BLaER1 treated with 17β-estradiol and CSF1 and Interleukin-3, amounts not matched to agents 10 nM and 100 nM (cell line): Measurements from ENCODE around the gene NR1D2.
A peak's percentile ranks its signal among the peaks of the same experiment; 100 is the strongest.

Experiments
- H3K27ac ChIP-seq, 11 experiments: shearing (Covaris generic); formaldehyde crosslinking; 2 replicates each; pipeline ENCODE4 v1.8.1; 2022
- H3K27me3 ChIP-seq, 11 experiments: shearing (Covaris generic); formaldehyde crosslinking; 2 replicates each; pipeline ENCODE4 v1.8.1; 2022
- H3K36me3 ChIP-seq, 11 experiments: shearing (Covaris generic); formaldehyde crosslinking; 2 replicates each; pipeline ENCODE4 v1.8.1; 2022
- H3K4me1 ChIP-seq, 10 experiments: shearing (Covaris generic); formaldehyde crosslinking; 2 replicates each; pipeline ENCODE4 v1.8.1; 2022
- H3K4me2 ChIP-seq, 11 experiments: shearing (Covaris generic); formaldehyde crosslinking; 2 replicates each; pipeline ENCODE4 v1.8.1; 2022
- H3K4me3 ChIP-seq, 10 experiments: shearing (Covaris generic); formaldehyde crosslinking; 2 replicates each; pipeline ENCODE4 v1.8.1; 2022
- H3K9ac ChIP-seq, 11 experiments: shearing (Covaris generic); formaldehyde crosslinking; 2 replicates each; pipeline ENCODE4 v1.8.1; 2022
- H3K9me3 ChIP-seq, 11 experiments: shearing (Covaris generic); formaldehyde crosslinking; replicated peaks in 1 of 11; 2 replicates each; pipeline ENCODE4 v1.8.1; 2022
- H4K20me1 ChIP-seq, 11 experiments: shearing (Covaris generic); formaldehyde crosslinking; 2 replicates each; pipeline ENCODE4 v1.8.1; 2022
- Cebpa-rat ChIP-seq, 11 experiments: shearing (Covaris generic); IDR thresholded peaks; 2 replicates each; pipeline ENCODE4 v1.8.1; 2022

NR1D2 gene

DNA sequence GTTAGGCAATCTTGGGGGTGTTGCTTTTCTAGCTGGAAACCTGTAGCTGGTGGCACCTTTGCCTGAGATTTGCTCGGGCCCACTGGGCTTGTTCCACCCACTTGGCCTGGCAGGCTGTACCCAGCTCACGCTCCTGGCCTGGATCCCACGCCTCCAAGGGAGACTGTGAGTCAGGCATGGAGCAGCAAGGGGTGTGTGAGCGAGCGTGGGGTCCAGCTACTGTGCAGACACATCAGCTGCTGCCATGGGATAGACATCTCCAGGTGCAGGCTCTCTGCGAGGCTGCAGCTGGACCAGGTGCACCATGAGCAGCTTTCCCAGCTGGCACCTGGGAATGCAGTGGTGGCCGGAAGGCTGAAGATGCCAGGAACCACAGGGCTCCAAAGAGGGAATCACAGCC is 36.0 kb downstream of the NR1D2 start:
- no peak overlapping the region for H3K4me2 ChIP-seq
- H4K20me1 ChIP-seq, result no peaks in the 10 kb centered on the region
- H3K9ac ChIP-seq, result no peak overlapping the region
- peaks cover 0 to 20% (median 0%) of the 10 kb centered on the region in 10 experiments; a peak in 4 of 20 replicates for H3K4me1 ChIP-seq
- H3K27ac ChIP-seq, result no peak overlapping the region; a peak in 1 of 22 replicates
- no peak for TF ChIP-seq Cebpa-rat (IDR thresholded peaks at IDR 0.05)
- no peak overlapping the region for H3K4me3 ChIP-seq
- peaks cover 27 to 42% (median 34%) of the 10 kb centered on the region in 11 experiments for H3K9me3 ChIP-seq
- H3K27me3 ChIP-seq, result no peaks in the 10 kb centered on the region
- peaks cover 5 to 30% (median 24%) of the 10 kb centered on the region in 11 experiments; a peak in 19 of 22 replicates for H3K36me3 ChIP-seq

DNA sequence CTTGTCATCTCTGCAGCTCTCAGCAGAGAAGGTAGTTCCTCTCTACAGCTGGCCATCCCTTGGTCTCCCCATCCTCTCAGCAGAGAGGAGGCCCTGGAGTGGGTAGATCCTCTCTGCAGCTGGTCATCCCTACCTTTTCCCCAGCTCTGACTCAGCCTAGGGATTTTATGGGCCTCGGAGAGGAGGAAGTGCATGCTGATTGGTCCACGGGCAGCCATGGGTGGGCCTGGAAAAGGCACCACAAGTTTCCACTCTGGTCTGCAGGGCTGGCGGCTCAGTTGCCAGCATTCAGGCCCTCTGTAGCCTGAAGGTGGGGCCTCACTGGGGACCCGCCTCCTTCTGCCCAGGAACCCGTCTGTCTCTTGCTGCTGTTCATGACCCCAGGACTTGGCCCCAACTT is 36.9 kb downstream of the NR1D2 start:
- H3K27me3 ChIP-seq, result no peaks in the 10 kb centered on the region
- H3K9me3 ChIP-seq, result peaks cover 25 to 45% (median 33%) of the 10 kb centered on the region in 11 experiments
- no peak overlapping the region for H3K9ac ChIP-seq
- no peaks in the 10 kb centered on the region for H4K20me1 ChIP-seq
- peaks cover 0 to 27% (median under 1%) of the 10 kb centered on the region in 10 experiments; a peak in 12 of 20 replicates for H3K4me1 ChIP-seq
- H3K27ac ChIP-seq, result no peak overlapping the region
- H3K4me3 ChIP-seq, result no peak overlapping the region
- no peak overlapping the region for H3K4me2 ChIP-seq
- peaks cover 5 to 24% (median 18%) of the 10 kb centered on the region in 11 experiments; a peak in 14 of 22 replicates for H3K36me3 ChIP-seq
- TF ChIP-seq Cebpa-rat (IDR thresholded peaks at IDR 0.05), result no peak

DNA sequence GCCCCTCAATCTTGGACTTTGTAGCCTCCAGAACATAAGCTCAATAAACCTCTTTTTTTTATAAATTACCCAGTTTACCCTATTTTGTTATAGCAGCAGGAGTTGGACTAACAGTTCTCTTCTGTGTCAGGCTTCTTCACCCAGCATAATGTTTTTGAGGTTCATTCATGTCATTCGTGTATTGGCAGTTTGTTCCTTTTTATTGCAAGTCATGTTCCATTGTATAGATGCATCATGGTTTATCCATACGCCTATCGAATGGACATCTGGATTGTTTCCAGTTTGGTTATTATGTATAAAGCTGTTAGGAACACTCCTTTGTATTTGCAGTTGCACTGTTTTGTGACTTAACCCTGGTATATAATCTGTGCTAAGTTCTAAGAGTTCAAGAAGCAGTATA is 39.8 kb downstream of the NR1D2 start:
- Histone ChIP-seq H3K36me3 (peaks cover 4 to 14% (median 10%) of the 10 kb centered on the region in 11 experiments; a peak in 8 of 22 replicates), H3K9me3 (peaks cover 29 to 59% (median 46%) of the 10 kb centered on the region in 11 experiments), H3K27ac (no peak overlapping the region), H3K4me3 (no peak overlapping the region), H4K20me1 (no peaks in the 10 kb centered on the region), H3K4me2 (peak overlapping the region in 1 of 11 experiments; percentile 33; a peak in 1 of 22 replicates), H3K27me3 (no peaks in the 10 kb centered on the region), H3K9ac (no peak overlapping the region), H3K4me1 (peaks cover 0 to 39% (median 12%) of the 10 kb centered on the region in 10 experiments; a peak in 15 of 20 replicates)
- TF ChIP-seq Cebpa-rat (IDR thresholded peaks at IDR 0.05), result no peak

DNA sequence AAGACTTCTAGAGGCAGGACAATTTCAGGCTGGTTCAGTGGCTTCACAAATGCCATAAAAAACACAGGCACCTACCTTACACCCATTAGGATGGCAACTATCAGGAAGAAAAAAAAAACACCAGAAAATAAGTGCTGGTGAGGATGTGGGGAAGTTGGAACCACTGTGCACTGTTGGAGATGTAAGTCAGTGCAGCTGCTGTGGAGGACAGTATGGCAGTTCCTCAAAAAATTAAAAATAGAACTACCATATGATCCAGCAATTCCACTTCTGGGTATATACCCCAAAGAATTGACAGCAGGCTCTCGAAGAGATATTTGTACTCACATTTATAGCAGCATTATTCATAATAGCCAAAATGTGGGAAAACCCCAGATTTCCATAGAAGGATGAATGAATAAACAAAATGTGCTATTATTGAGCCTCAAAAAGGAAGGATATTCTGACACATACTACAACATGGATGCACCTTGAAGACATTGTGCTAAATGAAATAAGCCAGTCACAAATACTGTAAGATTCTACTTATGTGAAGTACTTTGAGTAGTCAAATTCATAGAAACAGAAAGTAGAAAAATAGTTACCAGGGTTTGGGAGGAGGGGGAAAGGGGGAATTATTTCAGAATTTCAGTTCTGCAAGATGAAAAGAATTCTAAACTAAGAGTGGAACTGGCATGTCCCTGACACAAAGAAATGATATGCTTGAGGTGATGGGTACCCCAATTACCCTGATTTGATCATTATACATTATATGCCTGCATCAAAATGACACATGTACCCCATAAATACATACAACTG is 40.9 kb downstream of the NR1D2 start:
- H3K4me3 ChIP-seq, result no peak overlapping the region
- no peaks in the 10 kb centered on the region for H3K27me3 ChIP-seq
- peaks cover 4 to 14% (median 10%) of the 10 kb centered on the region in 11 experiments; a peak in 8 of 22 replicates for H3K36me3 ChIP-seq
- H3K9me3 ChIP-seq, result peaks cover 29 to 57% (median 46%) of the 10 kb centered on the region in 11 experiments
- H3K27ac ChIP-seq, result no peak overlapping the region
- no peak for TF ChIP-seq Cebpa-rat (IDR thresholded peaks at IDR 0.05)
- H3K9ac ChIP-seq, result no peak overlapping the region
- peak overlapping the region in 2 of 11 experiments; percentile 27 to 33; a peak in 1 of 22 replicates for H3K4me2 ChIP-seq
- peaks cover 6 to 47% (median 21%) of the 10 kb centered on the region in 10 experiments for H3K4me1 ChIP-seq
- H4K20me1 ChIP-seq, result no peaks in the 10 kb centered on the region

DNA sequence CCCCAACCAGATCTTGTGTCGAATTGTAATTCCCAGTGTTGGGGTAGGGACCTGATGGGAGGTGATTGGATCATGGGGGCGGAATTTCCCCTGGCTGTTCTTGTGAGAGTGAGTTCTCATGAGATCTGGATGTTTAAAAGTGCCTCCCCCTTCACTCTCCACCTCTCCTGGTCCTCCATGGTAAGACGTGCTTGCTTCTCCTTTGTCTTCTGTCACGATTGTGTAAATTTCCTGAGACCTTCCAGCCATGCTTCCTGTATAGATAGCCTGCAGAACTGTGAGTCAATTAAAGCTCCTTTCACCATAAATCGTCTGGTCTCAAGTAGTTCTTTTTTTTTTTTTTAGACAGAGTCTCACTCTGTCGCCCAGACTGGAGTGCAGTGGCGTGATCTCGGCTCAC is 42.3 kb downstream of the NR1D2 start:
- Histone ChIP-seq H3K27me3 (no peaks in the 10 kb centered on the region), H4K20me1 (no peaks in the 10 kb centered on the region), H3K27ac (peak overlapping the region in 9 of 11 experiments; percentile 34 to 59 (median 51); a peak in 14 of 22 replicates), H3K4me2 (peak overlapping the region in 9 of 11 experiments; percentile 11 to 62 (median 50); a peak in 16 of 22 replicates), H3K9ac (no peak overlapping the region; a peak in 1 of 22 replicates), H3K4me1 (peaks cover 20 to 61% (median 35%) of the 10 kb centered on the region in 10 experiments), H3K4me3 (no peak overlapping the region), H3K36me3 (no peaks in the 10 kb centered on the region), H3K9me3 (peaks cover 15 to 43% (median 32%) of the 10 kb centered on the region in 11 experiments; a peak in 20 of 22 replicates)
- TF ChIP-seq Cebpa-rat (IDR thresholded peaks at IDR 0.05), result no peak

DNA sequence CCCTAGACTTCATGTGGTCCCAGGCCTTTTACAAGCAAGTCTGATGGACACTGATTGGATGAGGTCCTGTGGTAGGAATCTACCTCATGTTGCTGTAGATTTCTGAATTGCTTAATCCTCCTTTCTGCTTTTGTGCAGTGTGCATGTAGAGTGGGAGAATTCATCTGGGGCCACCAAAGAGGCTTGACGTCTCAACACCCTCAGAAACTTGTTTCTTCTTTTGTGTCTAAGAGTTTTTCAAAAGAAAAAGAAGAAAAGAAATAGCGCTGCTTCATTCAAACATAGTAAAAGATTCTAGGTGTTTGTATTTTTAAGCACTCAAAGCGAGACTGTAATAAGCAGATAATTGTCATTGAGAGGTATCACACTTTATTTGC is 46.2 kb downstream of the NR1D2 start:
- Histone ChIP-seq H4K20me1 (no peaks in the 10 kb centered on the region), H3K27ac (peak overlapping the region in 9 of 11 experiments; percentile 37 to 67 (median 58); a peak in 18 of 22 replicates), H3K4me3 (no peak overlapping the region; a peak in 1 of 20 replicates), H3K9ac (peak overlapping the region in 8 of 11 experiments; percentile 3 to 42 (median 37); a peak in 8 of 22 replicates), H3K4me2 (peak overlapping the region; percentile 57 to 84 (median 70)), H3K9me3 (peaks cover 0 to 32% (median 19%) of the 10 kb centered on the region in 11 experiments; a peak in 18 of 22 replicates), H3K36me3 (no peaks in the 10 kb centered on the region), H3K27me3 (no peaks in the 10 kb centered on the region), H3K4me1 (peaks cover 25 to 62% (median 48%) of the 10 kb centered on the region in 10 experiments)
- 0 out of 22 replicates have a peak, but pooled peaks of 2 of the 11 experiments have one; percentile 24 to 43 for TF ChIP-seq Cebpa-rat (IDR thresholded peaks at IDR 0.05)

DNA sequence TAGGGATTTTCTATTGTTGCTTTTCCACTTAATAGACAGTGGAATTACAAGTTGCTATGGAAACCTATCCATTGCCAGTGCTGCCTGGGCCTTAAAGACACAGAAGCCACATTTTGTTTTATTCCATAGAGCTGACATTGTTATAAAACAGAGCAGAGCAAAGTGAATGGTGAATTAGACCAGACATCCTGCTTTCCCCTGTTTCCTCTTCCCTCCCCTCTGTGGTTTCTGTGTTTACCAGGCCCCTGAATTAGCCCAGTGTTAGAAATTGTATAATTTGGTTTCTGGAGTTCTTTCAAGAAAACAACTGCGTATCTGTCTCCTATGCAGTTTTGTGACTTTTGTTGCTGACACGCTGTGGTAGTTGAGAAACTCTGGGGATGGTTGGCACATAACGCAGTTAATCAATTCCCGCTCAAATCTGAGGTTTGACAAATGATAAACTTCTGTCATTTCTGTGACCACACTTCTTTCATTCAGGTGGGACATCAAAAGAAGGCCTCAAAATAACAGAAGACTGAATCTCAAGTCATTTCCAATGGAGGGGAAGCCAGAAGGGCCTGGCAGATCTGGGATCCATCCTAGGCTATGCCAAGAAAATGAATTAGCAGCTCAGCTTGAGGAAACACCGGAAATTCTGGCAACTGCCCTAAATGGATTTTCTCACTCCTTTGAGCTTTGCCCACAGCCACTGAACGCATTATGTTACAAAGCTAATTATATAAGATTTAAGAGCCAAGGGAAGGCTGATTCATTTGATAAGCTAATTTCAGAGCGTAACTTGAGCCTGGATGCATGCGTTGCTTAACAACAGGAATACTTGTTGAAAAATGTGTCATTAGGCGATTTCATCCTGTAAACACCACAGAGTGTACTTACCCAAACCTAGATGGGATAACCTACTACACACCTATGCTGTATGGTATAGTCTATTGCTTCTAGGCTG is 46.9 kb downstream of the NR1D2 start:
- TF ChIP-seq Cebpa-rat (IDR thresholded peaks at IDR 0.05), result no peak; a peak in 1 of 22 replicates
- Histone ChIP-seq H3K4me2 (peak overlapping the region; percentile 57 to 84 (median 70)), H3K9me3 (peaks cover 0 to 25% (median 13%) of the 10 kb centered on the region in 11 experiments; a peak in 16 of 22 replicates), H3K36me3 (no peaks in the 10 kb centered on the region), H3K27me3 (no peaks in the 10 kb centered on the region), H3K4me3 (no peak overlapping the region; a peak in 2 of 20 replicates), H3K27ac (peak overlapping the region in 9 of 11 experiments; percentile 37 to 67 (median 58); a peak in 18 of 22 replicates), H3K9ac (peak overlapping the region in 9 of 11 experiments; percentile 3 to 42 (median 36); a peak in 13 of 22 replicates), H4K20me1 (no peaks in the 10 kb centered on the region), H3K4me1 (peaks cover 25 to 61% (median 46%) of the 10 kb centered on the region in 10 experiments)

DNA sequence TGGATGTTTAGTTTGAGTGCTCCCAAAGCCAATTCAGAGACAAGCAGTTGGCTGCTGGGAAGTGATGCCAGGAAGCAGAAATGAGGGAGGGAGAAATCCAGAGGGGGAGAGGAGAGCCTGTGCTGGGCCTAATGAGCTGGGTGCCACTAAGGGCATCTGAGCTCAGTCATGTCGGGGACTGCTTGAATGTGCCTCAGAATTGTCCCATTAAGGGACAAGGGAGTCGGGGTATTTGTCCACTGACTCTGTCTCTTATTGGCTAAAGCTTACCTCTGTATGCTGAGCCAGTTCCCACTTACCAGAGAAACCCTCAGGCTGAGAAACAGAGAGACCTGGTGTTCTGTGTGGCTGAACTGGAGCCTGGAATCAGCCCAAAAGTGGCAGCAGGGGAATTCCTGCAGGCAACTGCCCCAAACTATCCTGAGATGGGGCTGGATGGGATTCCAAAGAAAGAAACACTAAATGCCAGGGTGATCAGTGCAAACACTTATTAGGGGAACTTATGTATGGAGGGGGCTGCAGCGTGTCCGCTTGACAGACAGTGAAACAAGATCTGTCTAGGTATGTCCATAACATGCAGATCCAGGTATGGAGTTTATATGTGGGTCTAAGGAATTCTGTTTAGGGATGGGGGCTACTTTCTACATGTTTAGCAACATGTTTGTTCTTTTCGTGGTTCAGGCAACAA is 48.6 kb downstream of the NR1D2 start:
- no peaks in the 10 kb centered on the region for H4K20me1 ChIP-seq
- H3K4me1 ChIP-seq, result peaks cover 25 to 50% (median 35%) of the 10 kb centered on the region in 10 experiments
- H3K4me3 ChIP-seq, result no peak overlapping the region
- no peaks in the 10 kb centered on the region for H3K36me3 ChIP-seq
- H3K9ac ChIP-seq, result no peak overlapping the region
- H3K4me2 ChIP-seq, result peak overlapping the region in 2 of 11 experiments; percentile 15 to 67; a peak in 2 of 22 replicates
- no peaks in the 10 kb centered on the region for H3K27me3 ChIP-seq
- H3K9me3 ChIP-seq, result peaks cover 0 to 8% (median 0%) of the 10 kb centered on the region in 11 experiments; a peak in 2 of 22 replicates
- no peak overlapping the region for H3K27ac ChIP-seq
- no peak for TF ChIP-seq Cebpa-rat (IDR thresholded peaks at IDR 0.05)
